GM13977 (cell line): ENCODE measurements around the gene CLCN1.

Experiments used
- DNase-seq: peaks from one replicate; pipeline ENCODE4 v3.0.0; 2012; ENCODE audit warnings: low spot score
- in situ Hi-C: fragments of 300-500 bp; cut with MboI; formaldehyde crosslinking; loops from one replicate; pipeline ENCODE4 v1.12.0; 2022; ENCODE audit warnings: low sequenced_read_pairs, low pct_unique_long_range_greater_than_20kb, mixed read lengths, inconsistent platforms; ENCODE audit not compliant: unreplicated experiment
- TF ChIP-seq, protein P1 (sequence below): IDR thresholded peaks from 2 replicates; pipeline ENCODE4 v1.5.1; 2012; ENCODE audit warnings: mild to moderate bottlenecking, control low read depth; ENCODE audit not compliant: insufficient read depth; ENCODE audit errors: extremely low read depth, missing control alignments

Gene CLCN1

DNA sequence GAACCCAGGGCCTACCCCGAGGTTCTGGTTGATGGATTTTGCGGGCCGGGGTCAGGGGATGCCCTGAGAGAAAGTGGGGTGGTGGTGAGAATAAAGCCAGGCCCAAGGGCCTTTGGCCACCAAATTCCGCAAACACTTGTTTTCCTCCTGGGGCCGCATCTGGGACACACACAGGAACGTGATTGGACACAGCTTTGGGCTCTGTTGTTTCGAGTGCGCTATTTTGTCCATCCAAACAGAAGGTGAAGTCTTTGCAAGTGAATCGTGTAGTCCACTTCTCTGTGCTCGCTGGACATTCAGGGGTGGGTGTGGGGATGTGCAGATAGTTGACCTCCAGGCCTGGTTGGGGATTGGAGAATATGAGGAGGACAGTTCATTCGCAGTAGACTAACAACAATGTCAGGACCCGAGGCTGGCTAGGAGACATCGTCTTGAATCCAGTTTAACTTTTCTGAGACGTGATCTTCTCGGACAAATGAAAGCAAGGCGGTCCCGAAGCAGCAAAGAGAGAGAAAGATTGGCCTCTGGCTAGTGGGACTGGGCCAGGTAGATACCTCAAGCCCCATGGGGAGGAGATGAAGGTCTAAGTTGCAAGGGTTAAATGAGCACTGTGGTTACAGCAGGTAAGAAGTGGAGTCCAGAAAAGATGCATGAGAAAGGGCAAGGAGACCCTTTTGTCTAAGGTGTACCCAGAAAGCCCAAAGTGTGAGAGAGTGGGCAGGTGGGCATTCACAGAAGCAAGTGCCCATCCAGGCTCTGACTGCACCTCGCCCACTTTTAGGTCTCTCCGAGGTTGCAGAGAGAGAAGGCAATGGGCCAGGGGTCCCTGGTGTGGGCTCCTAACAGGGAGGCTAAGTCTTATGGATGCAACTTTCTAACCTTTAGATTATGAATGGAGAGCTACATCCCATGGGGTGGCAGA is 47.4 kb downstream of the CLCN1 start:
- no peak for DNase-seq
- in situ Hi-C loops, result no loop called here
- TF ChIP-seq, protein P1, sequence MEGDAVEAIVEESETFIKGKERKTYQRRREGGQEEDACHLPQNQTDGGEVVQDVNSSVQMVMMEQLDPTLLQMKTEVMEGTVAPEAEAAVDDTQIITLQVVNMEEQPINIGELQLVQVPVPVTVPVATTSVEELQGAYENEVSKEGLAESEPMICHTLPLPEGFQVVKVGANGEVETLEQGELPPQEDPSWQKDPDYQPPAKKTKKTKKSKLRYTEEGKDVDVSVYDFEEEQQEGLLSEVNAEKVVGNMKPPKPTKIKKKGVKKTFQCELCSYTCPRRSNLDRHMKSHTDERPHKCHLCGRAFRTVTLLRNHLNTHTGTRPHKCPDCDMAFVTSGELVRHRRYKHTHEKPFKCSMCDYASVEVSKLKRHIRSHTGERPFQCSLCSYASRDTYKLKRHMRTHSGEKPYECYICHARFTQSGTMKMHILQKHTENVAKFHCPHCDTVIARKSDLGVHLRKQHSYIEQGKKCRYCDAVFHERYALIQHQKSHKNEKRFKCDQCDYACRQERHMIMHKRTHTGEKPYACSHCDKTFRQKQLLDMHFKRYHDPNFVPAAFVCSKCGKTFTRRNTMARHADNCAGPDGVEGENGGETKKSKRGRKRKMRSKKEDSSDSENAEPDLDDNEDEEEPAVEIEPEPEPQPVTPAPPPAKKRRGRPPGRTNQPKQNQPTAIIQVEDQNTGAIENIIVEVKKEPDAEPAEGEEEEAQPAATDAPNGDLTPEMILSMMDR, result no peak

DNA sequence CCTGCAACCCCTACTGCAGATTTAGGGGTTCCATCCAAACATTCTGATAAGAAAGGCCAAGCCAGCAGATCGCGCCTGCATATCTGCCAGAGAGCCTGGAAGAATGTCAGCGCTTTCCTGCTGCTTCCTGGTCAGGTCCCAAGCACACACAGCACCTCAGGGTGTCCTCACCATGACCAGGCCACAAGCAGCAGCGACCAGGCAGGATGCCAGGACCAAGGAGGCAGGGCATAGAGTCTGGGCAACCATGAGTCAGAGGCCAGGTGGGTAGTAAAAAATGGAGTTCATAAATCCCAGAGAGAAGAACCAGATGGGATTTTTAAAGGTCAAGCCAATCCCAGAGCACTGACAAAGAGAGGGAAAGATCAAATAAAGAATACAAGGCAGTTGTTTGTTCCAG is 52.1 kb downstream of the CLCN1 start:
- DNase-seq, result no peak
- TF ChIP-seq, protein P1, result no peak
- in situ Hi-C loops, result no loop called here

GRCh38 chr7:143368387-143368786 is 52.5 kb downstream of the CLCN1 start:
- in situ Hi-C loops, result no loop called here
- TF ChIP-seq, protein P1, result no peak
- DNase-seq, result no peak

DNA sequence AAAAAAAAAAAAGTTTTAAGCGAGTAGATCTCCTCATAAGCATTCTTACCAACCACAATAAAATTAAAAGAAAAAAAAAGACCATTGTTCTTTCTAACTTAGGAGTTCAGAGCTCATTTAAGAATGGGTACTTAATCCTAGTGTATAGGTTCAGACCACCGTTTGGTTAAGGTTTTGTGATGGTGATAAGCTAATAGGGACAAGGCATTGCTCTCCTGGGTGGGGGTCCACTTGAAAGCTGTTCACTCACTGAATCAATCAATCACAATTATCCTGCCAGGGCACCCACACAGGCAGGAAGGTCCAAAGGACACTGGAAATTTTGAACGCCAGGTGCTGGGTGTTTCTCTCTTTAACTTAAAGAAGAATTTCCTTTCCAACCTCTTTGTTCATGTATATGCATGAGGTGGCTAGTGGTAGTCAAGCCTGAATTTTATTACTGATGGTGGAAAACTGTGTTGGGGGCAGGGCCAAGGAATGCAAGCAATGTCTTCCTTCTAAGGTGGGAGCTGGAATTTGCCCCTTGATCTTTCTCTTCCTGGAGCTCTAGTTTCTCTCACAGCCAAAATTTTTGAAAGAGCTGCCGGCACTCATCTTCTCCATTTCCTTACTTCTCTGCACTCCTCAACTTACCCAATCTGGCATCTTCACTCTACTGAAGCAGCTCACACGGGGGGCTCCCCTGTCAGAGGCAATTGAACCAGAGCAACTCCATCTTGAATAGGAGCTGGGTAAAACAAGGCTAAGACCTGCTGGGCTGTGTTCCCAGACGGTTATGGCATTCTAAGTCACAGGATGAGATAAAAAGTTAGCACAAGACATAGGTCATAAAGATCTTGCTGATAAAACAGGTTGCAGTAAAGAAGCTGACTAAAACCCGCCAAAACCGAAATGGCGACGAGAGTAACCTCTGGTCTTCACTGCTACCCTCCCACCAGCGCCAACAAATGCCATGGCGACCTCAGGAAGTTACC is 54.1 kb downstream of the CLCN1 start:
- DNase-seq, result no peak
- TF ChIP-seq, protein P1, result no peak
- in situ Hi-C loops, result no loop called here

DNA sequence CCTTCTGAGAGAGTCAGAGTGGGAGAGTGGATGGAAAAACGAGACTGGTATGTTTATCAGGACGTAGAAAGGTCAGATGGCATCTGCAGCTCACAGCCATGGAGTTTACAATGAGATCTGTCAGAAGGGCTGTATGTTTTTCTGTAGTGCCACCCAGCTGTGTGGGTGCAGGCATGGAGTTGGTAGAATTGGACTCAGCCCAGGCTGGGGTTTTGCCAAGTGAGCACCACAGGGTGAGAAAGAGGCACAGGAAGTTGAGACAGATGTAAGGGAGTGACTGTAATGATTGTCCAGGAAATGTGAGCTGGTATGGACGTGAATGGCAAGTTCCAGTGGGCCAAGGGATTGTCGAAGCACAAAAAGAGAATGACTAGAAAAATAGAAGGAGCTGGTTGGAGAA is 56.2 kb downstream of the CLCN1 start:
- TF ChIP-seq, protein P1, result no peak
- no peak for DNase-seq
- in situ Hi-C loops, result no loop called here

DNA sequence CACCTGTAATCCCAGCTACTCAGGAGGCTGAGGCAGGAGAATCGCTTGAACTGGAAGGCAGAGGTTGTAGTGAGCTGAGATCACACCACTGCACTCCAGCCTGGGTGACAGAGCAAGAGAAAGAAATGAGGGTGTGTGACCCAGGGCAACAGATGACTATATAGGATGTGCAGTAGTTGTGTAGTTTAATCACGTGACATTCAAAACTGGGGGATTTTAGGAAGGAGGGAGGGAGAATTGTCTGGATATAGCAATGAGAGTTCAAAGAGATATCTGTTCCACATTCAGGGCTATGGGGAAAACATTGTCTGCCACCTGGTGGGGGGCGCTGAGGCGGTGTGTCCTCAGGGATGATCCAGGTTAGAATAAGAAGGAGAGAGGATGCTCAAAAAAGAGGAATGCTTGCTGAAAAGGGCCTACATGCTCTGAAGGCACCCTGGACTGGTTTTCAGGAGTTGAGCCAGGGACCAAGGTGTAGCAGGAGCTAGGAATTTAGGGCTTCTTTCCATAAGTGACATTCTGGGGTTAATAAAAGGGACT is 57.4 kb downstream of the CLCN1 start:
- no peak for DNase-seq
- in situ Hi-C loops, result no loop called here
- TF ChIP-seq, protein P1, result peak; percentile 13
